22Rv1 (cell line): Measurements from ENCODE around the gene TRAF3.

Source experiments
- CTCF ChIP-seq: fragments of 450-650 bp; IDR thresholded peaks from 2 replicates; pipeline ENCODE4 v1.5.1; 2017; ENCODE audit warnings: mild to moderate bottlenecking
- ZFX ChIP-seq: fragments of 450-650 bp; IDR thresholded peaks from 2 replicates; pipeline ENCODE4 v1.6.1; 2017; ENCODE audit warnings: antibody characterized with exemption, borderline replicate concordance

DNA sequence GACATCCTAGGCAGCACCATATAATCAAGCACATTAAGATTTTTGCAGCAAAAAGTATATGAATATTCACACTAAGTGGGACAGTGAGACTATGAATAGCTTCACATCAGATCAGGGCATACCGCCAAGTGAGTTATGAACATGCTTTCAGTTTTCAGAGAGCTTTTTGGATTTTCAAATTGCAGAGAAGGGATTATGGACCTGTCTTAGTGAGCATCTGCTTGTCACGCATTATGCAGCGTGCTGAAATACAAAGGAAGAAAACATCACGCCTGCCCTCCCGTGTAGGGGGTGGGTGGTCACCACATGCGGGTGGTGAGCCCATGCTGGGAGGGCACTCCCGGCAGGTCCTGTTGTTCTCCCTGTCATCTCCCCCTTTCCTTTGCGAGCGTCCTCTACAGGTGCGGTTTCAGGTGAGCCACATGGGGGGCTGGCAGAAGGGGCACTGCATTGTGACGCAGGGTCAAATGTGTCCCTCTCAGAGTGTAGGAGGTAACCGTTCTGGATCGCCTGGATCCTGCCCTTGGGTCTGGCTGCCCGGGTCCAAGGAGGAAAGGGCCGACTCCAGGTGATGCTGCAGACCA is 42.6 kb downstream of the TRAF3 start:
- no peak for TF ChIP-seq CTCF
- TF ChIP-seq ZFX = no peak
